Stimulated activated CD4-positive, alpha-beta T cell treated with anti-CD3 and anti-CD28 coated beads, Interleukin-2, amount 100 ng/mL, for 48 hours (primary cell): ENCODE measurements around the gene GRIK4.
"Not testable (repeated sequence)": the region's sequence is repeated elsewhere in the genome, so short reads cannot be mapped to it uniquely, and the experiment has no call there.

Experiments used
- DNase-seq, 2 donors: peaks; one replicate each; pipeline ENCODE4 v3.0.0-alpha.2; 2020

The GRIK4 gene

DNA sequence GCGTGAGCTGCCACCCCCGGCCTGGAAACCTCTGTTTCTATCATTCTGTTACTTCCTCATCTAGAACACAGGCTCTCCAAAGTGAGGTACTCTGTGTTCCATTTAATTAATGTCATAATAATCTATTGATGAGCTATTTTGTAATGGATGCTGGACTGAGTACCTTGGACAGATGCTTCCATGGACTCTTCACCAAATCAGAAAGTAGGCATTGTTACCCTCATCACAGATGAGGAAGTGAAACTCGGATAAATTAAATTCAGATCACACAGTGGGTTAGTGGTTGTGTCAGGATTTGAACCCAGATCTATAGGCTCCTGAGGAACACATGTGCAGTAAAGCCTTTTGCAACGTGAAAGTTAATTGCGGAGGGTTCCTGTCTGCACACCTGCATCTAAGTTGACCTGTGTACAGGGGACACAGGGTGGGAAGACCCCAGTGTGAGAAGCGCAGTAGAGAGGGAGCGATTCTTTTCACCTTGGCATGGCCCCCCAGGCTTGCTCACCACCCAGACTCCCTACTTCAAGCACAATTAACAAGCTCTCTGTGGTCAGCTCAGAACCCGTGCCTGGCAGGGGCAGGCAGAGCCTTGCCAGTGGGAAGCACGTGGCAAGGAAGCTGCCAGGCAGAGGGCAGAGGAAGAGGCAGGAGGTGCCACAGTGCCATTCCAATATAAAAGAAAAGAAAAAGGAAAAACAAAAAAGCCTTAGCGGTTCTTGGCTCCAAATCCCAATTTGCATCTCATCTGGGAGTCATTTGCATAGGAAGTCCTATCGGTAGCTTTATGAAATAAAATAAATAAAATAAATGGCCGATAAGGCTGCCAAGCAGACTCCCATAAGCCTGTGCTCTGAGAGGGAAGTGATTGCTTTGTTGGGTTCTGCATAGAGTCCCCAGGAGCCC, 239.3 kb downstream of the GRIK4 start:
- no peak for DNase-seq

DNA sequence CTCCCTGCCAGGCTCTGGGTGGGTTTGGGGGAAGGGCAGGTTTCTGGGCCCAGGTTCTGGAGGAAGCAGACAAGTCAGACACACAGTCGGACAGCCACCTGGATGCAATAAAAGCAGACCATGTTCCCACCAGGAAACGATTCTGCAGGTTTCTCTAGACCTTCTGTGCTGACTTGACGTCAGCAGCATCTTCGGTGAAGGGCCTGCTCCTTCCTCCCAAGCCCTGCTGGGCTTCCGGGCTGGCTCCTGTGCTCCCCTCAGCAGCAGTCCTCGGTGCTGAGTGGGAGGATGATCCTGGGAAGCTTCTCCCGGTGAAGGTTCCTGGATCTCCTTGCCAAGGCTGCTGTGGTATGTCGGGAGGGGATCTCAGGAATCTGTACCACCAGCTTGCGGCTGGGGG, 240.0 kb downstream of the GRIK4 start:
- DNase-seq: no peak

DNA sequence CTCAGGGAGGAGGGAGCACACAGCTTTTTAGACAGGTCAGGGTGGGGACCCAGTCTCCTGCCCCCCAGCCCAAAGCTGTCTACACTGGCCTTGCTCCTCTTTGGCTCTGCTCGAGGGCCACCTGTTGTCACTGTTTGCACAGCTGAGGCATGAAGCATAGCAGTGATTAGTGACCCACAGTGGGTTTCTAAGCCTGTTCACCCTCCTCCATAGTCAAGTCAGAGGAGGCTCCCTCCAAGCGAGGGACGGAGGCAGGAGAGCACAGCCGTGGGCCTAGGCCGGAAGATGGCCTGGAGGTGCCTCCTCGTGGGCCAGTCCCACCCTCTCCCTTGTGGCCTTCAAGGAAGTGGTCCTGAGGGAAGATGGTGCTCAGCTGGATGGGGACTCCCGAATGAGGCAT, 241.1 kb downstream of the GRIK4 start:
- no peak for DNase-seq

DNA sequence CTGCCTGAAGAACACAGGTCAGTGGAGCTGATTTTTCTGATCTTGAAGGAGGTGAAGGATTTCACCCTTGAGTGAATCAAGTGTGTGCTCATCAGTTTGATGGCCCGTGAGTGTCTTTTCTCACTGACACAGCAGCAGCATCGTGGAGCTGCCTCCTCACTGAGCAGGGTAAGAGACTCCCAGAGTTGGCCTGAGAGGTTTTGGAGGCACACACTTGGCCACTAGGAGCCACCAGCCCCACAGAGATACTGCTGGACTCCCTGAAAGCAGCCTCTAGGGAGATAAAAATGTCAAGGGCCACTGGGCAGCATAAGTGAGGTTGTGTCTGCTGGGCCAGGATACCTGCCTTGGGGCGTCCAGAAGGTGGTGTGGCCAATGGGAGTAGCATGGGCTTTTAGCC, 245.4 kb downstream of the GRIK4 start:
- no peak for DNase-seq

DNA sequence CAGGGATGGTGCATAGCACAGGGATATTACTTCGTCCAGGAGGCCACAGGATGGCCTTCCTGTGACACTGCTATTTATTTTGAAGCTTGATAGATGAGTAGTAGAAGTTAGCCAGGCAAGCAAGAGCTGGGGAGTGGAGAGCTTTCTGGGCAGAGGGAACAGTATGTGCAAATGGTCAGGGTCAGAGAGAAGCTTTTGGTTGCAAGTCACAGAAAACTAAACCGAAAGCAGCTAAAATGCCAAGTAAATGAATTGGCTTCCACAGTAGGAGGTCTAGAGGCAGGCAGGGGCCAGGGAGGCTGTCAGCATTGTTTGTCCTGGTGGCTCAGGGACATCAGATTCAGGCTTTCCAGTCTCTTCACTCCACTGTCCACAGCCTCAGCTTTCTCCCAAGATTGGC, 247.5 kb downstream of the GRIK4 start:
- no peak for DNase-seq

DNA sequence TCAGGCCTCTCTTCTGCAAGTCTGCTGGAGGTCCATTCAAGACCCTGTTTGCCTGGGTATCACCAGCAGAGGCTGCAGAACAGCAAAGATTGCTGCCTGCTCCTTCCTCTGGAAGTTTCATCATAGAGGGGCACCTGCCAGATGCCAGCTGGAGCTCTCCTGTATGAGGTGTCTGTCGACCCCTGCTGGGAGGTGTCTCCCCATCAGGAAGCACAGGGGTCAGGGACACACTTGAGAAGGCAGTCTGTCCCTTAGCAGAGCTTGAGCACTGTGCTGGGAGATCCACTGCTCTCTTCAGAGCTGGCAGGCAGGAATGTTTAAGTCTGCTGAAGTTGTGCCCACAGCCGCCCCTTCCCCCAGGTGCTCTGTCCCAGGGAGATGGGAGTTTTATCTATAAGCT, 254.2 kb downstream of the GRIK4 start:
- not testable (repeated sequence) for DNase-seq

DNA sequence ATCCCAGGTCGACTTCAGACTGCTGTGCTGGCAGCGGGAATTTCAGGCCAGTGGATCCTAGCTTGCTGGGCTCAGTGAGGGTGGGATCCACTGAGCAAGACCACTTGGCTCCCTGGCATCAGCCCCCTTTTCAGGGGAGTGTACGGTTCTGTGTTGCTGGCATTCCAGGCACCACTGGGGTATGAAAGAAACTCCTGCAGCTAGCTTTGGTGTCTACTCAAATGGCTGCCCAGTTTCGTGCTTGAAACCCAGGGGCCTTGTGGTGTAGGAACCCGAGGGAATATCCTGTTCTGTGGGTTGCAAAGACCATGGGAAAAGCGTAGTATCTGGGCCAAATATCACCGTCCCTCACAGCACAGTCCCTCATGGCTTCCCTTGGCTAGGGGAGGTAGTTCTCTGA, 254.8 kb downstream of the GRIK4 start:
- no peak for DNase-seq

DNA sequence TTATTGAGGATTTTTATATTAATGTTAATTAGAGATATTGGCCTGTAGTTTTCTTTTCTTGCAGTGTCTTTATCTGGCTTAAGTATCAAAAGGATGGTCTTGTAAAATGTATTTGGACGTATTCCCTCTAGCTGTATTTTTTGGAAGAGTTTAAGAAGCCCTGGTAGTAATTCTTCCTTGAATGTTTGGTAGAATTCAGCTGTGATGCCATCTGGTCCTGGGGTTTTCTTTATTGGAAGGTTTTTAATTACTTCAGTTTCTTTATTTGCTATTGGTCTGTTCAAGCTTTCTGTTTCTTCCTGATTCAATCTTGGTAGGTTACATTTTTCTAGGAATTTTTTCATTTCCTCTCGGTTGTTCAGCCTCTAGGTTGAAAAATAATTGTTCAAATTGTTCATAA, 257.4 kb downstream of the GRIK4 start:
- no peak for DNase-seq

DNA sequence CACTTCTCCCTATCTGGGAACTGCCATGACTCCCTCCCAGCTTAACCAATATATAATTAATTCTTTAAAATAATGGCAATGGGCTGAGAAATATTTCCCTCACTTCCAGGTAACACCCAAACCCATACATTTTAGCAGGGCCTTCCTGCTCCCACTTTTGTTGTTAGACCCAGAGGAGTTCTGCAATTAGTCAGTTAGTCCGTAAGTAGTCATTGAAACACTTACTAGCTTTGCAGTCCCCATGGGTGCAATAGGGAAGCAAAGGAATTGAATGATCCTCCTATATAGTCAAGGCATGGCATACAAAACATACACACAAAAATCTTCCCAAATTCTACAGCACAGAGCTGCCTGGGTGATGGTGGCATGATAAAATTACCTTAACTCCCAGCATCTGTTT, 258.4 kb downstream of the GRIK4 start:
- DNase-seq: no peak

DNA sequence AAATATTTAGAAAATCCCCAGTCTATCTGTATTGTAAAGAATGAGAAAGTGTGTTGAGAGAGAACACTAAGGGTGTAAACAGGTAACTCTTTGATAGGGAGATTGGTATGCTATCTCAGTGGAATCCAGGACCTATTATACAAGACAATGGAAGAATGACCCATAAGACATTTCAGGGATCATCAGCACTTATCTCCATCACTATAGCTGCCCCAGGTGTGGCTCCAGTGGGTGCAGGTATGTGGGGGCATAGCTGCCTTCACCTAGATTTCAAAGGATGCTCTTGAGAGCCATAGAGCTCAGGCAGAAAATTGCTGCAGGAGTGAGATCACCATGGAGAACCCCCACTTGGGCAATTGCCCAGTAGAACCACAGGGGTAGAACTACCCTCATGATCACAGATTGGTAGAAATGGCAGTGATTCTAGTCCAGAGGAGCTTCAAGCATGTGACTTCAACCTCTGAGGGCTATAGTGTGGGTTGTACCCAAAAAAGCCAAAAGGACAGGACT, 260.1 kb downstream of the GRIK4 start:
- DNase-seq: no peak

DNA sequence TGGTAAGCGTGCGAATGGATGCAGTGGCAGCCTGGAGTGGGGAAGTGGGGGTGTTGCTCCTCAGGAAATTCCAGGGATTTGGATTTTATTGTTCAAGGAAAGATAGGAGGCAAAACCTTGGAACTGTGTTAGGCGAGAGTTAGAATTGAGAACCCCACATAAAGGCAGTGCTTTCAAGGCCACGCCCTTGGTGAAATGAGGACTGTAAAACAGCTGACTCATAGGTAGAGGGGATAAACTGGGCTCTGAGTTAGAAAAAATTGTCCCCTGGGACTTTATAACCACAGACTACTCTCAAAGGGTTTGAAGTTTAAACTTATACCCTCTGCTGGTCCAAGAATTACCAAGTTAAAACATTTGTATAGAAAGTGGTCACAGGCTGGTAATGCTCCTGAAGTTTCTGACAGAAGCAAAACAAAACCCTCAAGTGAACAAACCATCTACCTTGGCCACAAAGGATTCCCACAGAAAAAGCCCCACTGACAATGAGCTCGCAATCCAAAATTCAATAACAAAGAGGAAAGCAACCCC, 262.0 kb downstream of the GRIK4 start:
- DNase-seq: no peak

DNA sequence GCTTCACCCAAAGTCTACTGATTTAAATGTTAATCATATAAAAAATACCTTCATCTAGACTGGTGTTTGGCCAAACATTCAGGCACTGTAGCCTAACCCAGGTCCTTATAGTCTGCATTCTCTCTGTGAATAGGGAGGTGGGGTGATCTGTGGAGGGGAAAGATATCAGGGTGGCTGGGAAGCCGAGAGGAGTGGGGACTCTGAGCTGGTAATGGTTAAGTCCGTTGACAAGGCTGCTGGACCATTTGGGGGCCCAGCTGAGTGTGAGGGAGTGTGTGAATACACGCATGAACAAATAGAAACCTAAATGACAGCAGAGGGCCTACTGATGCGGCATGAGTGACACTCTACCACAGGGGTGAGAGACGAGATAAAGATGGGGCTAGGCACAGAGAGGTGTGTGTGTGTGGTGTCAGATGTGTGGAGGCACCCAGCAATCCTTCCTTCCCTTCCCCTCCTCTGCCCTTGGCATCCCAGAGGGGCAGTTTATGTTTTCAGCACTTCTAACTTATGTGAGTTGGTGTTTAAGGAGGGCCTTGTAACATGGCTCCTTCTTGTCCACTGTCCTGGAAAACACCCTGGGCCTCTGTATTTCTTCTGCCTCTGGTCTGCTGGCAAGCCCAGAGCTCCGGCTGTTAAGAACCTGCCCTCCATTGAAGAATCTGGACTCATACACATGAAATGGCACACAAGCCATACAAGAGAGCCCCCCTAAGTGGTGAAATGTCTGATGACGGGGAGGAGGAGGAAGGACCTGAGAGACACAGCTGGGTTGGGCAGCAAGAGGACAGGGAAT, 263.2 kb downstream of the GRIK4 start:
- no peak for DNase-seq

DNA sequence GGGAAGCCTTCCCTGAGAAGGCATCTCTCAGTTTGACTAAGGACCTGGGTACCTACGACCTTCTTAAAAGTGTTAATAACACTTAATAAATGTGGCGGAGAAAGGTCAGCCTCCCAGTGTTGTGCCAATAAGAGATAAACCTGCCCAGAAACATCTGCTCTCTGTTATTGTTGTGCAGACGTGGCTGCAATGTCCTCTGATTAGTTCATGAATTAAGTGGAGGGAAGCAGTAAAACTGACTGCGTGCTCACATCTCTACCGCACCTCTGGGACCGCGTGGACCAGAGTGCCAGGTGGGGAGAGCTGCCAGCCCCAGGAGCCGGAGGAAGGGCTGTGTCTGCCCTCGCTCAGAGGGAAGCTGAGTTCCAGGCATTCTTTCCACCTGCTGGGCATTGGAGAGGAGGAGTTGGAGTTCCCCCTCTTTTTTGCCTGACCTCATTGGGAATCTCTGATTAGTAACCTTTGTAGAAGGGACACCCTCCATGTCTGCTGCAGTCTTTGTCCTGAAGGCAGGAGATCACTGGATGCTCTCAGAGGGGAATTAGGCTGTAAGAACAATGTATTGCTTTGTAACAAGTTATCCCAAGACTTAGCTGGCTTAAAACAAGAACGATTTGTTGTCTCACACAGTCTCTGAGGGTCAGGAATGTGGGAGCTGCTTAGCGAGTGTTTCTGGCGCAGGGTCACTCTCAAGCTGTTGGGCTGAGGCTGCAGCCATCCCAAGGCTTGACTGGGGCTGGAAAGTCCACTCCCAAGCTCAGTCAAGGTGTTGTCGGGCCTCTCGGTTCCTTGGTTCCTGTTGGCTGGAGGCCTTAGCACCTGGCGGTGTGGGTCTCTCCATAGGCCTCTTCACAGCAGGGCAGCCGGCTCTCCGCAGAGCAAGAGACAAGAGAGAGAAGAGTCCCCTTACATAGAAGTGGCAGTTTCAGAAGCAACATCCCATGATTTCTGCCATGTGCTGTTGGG, 264.7 kb downstream of the GRIK4 start:
- DNase-seq: no peak

DNA sequence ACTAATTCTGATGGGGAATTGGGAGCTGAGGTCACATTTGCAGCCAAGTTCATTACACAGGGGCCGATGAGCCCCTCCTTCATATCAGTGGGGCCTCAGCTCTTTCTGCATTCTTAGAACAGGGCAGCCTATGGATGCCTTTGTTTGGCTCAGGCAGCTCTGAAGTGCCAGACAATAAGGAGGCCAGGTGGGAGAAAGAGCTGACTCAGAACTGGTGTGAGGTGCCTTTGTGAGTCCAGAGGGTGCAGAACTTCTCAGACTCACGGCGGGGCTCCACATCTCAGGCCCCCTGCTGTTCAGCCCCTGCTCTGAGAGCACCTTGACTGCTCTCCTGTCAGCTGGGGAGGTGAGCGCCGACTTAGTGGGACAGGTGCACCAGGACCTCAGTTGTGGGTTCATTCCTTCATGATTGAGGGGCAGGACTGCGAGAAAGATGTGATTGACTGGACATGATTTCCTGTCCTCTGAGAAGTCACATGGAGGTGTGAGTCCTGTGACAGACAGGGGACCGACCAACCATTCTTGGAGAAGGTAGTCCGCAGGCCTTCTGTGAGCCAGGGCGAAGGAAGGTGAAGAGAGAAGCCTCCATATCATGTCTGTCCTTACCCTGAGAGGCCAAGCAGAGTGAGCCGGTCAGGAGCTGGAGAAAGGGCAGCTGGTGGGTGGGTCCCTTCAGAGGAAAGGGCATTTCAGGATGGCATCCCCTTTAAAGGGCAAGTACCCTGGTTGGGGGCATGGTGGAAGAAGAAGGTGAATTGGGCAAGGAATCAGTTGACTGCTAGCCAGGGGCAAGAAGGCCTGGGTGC, 267.3 kb downstream of the GRIK4 start:
- DNase-seq: no peak

DNA sequence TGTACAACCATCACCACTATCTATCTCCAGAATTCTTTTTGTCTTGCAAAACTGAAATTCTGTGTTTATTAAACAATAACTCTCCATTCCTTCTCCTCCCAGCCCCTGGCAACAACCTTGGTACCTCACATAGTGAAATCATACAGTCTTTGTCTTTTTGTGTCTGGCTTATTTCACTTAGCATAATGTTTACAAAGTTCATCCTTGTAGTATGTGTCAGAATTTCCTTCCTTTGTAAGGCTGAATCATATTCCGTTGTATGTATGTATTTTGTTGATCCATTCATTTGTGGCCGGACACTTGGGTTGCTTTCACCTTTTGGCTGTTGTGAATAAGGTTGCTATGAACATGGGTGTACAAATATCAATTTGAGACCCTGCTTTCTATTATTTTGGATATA, 268.7 kb downstream of the GRIK4 start:
- no peak for DNase-seq

DNA sequence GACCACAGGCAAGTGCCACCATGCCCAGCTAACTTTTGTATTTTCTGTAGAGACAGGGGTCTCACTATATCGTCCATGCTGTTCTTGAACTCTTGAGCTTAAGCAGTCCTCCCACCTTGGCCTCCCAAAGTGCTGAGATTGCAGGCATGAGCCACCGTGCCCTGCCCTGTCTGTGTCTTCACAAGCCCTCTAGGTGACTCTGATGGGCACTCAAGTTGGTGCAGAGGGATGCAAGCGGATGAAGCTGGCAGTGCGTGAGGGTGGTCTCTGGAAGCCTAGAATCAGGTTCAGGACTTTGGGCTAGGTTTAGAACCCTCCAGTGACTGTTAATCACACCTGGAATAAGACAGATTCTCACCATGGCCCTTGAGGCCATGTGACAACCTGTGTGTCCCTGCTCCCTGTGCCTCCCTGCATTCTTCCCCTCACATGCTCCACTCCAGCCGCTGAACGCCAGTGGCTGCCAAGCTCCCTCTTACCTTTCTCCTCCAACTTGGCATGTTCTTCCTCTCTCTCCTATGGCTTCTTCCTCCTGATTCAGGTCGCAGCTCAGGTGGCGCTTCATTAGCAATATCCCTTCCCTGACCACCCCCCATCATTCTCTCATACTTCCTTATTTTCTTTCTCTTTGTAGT, 270.1 kb downstream of the GRIK4 start:
- no peak for DNase-seq

DNA sequence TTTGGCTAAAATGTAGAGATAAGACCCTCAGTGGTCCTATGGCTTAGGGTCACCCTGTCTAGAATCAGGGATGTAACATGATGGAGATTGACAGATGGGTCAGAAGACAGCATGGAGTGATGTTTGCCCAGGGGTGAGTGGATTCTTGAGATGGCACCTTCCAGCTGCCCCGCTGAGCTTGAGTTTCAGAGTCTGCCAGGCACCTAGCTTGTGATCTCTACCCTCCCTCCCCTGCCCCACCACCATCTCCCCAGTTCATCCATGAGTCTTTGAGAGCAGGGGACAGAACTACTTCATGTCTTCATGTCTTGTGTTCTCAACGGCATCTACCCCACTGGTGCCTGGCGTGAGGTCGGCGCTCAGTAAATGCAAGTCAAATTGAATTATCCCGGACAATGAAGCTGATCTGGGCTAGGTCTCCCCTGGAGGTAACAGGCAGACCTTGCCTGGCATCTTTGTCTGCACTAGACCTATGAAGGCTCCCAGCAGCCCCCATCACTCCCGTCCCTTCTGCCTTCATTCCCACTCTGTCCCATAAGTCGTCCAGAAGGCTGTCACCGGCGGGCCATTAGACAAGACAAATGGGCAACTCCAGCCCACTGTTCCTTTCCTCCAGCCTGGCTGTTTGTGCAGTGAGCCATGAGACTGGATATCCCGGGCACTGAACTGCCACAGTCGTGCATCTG, 273.2 kb downstream of the GRIK4 start:
- DNase-seq: no peak

DNA sequence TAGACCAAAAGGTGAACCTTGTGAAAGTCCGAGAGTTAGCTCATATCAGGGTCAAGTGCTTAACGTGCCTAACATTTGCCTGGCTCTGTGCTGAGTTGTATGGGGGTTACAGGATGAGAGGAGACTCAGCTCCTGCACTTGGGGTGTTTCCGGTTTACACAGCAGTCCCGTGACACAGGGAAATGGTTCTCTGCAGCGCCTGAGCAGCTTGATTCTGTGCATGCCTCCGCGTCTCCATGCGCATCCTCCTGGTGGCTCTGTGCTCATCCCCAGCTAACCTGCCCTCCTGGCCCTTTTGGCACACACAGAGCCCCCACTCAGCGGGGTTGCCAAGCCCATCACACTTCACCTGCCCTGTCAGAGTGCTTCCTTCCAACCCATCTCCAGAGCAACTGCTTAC, 274.0 kb downstream of the GRIK4 start:
- no peak for DNase-seq

DNA sequence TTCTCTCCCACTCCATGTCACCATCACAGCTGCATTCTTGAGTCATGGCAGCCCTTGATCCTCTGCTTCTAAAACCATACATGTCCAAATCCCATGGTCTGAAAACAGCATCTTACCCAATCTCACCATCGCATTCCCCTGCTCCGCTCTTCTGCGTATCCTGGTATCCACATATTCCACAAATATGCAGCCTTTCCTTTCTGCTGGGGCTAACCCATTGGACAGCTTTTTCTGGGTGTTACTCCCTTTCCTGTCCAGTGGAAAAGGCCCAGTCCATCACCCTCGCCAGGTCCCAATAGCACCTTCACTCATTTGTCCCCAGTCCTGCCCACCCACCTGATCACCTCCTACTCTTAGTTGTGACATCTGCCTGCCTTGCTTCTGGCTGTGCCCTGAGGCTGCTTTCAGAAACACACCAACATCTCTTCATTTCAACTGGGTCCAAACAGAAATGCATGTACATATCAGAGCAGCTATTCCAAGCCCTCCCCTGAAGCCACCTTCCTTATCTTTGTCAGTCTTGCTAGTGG, 274.7 kb downstream of the GRIK4 start:
- DNase-seq: no peak

DNA sequence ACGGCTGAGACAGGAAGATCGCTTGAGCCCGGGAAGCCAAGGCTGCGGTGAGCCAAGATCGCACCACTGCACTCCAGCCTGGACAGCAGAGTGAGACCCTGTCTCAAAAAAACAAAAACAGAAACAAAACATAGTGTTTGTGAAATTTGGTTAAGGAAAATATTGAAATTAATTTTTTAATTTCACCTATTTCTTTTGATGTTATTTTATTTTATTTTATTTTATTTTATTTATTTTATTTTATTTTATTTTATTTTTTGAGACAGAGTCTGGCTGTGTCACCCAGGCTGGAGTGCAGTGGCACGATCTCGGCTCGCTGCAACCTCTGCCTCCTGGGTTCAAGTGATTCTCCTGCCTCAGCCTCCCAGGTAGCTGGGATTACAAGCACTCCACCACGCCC, 275.7 kb downstream of the GRIK4 start:
- not testable (repeated sequence) for DNase-seq
